ENCODE results near the gene DPP8. TPM values are rescaled to one million over a fixed set of nuclear protein-coding genes. Genes with fewer than 3 reads are reported as not detected.
A peak's percentile ranks its signal among the peaks of the same experiment; 100 is the strongest.
"Not testable (repeated sequence)": the region's sequence is repeated elsewhere in the genome, so short reads cannot be mapped to it uniquely, and the experiment has no call there.

The DPP8 gene
- total RNA-seq, 1 donor from 2014 or later = 47.0 TPM

DNA sequence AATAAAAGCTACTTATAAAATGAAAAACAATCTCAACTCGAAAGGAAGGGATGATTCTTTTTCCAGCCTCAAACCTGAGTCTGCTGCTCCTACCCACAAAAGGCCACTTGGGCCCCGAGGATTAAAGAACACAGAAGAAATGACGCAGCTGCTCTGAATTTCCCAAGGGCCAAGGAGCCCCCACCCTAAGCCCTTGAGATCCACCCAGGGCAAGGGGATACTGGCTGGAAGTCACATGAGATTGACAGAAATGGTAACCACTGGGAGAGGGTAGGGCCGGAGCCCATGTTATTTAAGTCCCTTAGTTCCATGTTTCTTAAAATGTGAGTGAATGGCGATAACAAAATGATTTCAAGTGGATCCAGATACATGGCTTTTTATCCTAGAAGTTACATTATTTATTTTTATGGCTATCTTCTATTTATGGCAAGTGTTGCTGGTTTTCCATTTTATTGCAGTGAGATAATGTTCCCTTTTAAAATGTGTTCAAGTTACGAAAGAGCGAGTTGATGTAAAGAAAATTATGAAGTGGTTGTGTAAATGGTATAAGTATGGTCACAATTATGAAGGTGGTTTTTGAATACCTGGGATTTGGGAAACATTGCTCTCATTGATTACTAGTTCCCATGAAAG, 111.6 kb downstream of the DPP8 start:
- DNase-seq (ENCODE audit: low read depth in 2 of 2) = no peak

GRCh38 chr15:65404186-65404872, 113.2 kb downstream of the DPP8 start:
- DNase-seq (ENCODE audit: low read depth in 2 of 2) = no peak

DNA sequence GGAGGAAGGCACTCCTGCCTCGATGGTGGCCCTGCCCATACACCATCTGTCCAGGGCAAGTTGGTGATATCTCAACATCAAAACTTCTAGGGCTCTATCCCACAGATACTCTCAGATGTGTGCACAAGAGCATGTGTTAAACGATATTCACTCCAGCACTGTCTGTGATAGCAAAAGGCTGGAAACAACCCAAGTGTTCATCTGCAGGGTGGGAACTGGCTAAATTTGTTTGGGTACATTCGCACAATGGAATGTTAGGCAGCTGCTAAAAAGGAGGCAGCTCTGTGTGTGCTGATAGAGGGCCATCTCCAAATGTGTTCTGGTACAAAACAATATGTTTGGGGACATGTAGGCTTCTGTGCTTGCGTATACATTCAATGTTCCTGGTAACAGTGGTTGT, 114.5 kb downstream of the DPP8 start:
- DNase-seq (ENCODE audit: low read depth in 2 of 2) = no peak

DNA sequence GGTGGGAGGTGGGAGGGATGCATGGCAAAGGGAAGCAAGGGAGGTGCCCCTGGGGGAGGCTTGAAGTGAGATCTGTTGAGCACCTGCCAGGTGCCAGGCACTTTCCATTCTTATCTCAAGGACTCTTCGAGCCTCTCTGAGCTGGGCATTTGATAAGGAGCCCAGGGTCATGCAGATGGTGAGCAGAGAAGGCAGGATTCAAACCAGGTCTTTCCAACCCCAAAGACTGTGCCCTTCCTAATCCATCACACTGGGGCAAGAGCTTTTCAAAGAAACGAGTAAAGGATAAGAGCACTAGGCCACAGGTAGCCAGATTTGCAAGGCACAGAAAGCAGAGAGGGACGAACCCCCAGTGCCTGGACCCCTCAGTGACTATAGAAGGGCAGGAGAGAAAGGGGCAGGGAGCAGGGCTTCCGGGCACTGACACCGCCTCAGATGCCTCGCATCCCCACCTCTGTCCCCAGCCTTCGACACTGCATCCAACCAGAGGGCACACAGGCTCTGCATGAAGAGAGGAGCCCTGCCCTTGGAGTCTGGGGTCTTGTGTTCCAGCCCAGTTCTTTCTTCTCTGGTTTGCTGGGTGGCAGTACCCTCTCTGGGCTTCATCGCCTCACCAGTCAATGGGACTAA, 115.8 kb downstream of the DPP8 start:
- no peak for DNase-seq (ENCODE audit: low read depth in 2 of 2)

GRCh38 chr15:65400760-65401610, 116.5 kb downstream of the DPP8 start:
- peak; percentile 58 to 68 for DNase-seq (ENCODE audit: low read depth in 2 of 2)

GRCh38 chr15:65399997-65400396, 117.5 kb downstream of the DPP8 start:
- DNase-seq (ENCODE audit: low read depth in 2 of 2) = no peak

DNA sequence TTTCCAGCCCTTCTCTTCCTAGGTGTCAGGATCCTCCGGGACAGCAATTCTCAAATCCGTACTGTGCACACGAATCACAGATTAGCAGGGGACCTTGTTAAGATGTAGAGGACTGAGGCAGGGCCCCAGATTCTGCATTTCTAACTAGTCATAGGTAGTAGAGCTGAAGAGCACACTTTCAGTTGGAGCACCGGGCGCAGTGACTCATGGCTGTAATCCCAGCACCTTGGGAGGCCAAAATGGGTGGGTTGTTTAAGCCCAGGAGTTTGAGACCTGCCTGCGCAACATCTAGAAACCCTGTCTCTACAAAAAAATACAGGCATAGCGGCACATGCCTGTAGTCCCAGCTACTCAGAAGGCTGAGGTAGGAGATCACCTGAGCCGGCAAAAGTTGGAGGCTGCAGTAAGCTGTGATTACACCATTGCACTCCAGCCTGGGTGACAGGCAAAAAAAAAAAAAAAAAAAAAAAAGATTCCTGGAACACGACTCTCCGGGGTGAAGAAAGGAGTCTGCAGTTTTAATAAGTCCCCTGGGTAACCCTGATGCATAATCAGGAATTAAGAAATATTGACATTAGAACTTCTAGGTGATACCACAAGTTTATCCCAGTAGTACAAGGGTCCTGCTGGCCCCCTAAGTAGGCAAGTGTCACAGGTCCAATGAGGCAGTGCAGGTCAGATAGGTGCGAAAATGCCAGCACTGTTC, 118.3 kb downstream of the DPP8 start:
- no peak for DNase-seq (ENCODE audit: low read depth in 2 of 2)

DNA sequence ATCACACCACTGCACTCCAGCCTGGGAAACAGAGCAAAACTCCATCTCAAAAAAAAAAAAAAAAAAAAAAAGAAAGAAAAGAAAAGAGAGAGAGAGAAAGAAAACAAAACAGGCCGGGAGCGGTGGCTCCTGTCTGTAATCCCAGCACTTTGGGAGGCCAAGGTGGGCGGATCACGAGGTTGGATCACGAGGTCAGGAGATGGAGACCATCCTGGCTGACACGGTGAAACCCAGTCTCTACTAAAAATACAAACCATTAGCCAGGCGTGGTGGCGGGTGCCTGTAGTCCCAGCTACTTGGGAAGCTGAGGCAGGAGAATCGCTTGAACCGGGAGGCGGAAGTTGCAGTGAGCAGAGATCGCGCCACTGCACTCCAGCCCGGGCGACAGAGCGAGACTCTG, 119.0 kb downstream of the DPP8 start:
- DNase-seq (ENCODE audit: low read depth in 2 of 2) = not testable (repeated sequence)

- no peak for DNase-seq (ENCODE audit: low read depth in 2 of 2)
Measured at GRCh38 chr15:65396965-65397317, 120.5 kb downstream of the DPP8 start.

GRCh38 chr15:65396283-65396964, 121.1 kb downstream of the DPP8 start:
- no peak for DNase-seq (ENCODE audit: low read depth in 2 of 2)

GRCh38 chr15:65395567-65396202, 121.8 kb downstream of the DPP8 start:
- DNase-seq (ENCODE audit: low read depth in 2 of 2) = no peak

DNA sequence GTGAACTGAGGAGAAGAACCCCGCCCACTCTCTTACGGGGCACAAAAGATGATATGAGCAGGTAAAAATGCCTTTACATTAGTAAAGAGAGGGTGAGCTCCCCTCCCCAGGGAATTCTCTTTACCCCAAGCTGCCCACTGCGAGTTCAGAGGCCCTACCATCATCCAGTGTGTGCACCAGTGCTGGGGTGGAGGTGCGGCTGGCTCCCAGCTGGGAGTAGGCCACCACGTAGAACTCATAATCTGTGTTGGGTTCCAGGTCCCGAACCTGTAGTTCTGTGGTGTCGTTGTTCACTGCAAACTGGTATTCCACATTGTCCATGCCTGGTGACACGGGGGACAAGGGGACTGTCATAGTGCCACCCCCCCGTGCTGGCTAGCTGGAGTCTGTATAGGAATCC, 122.6 kb downstream of the DPP8 start:
- DNase-seq (ENCODE audit: low read depth in 2 of 2) = no peak

DNA sequence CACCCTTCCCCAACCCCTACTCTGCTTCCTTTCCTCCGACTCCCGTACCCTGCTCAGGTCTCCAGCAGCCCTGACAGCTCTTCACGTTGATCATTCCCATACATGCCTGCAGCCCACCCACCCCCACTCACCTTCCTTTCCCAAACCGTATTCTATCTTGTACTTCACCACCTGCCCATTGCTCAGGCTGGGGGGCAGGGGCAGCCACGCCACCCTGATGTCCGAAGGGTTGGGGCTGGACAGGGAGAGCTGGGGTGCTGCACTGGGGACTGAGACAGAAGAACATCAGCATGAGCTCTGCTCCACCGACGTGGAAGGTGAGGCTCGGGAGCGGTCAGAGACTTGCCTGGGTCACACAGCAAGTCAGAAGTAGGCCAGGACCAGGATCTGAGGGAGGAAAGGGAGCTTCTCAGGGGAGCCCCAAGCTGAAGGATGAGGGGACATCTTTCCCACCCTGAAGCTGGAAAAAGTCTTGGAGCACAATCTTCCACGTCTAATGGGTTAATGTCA, 123.2 kb downstream of the DPP8 start:
- no peak for DNase-seq (ENCODE audit: low read depth in 2 of 2)

- DNase-seq (ENCODE audit: low read depth in 2 of 2) = no peak
Measured at GRCh38 chr15:65393557-65393956, 123.9 kb downstream of the DPP8 start.

GRCh38 chr15:65393091-65393490, 124.4 kb downstream of the DPP8 start:
- no peak for DNase-seq (ENCODE audit: low read depth in 2 of 2)

Other genes with a start within 250 kb of the DPP8 start
- 1.8 and 3.0 TPM in 2 replicates for gene PARP16, start 230.8 kb downstream of the DPP8 start, total RNA-seq
- gene RNU5A-1, start 221.6 kb downstream of the DPP8 start, total RNA-seq = not detected in 2 replicates
- not detected in 2 replicates for gene RNU5B-1, start 213.0 kb downstream of the DPP8 start, total RNA-seq
- 0.13 TPM in 1 of 2 replicates, not detected in the other for gene IGDCC3, start 139.7 kb downstream of the DPP8 start, total RNA-seq
- 0.13 TPM in 2 replicates for gene IGDCC4, start 94.7 kb downstream of the DPP8 start, total RNA-seq
- 84.3 and 108 TPM in 2 replicates for gene HACD3, start 12.8 kb upstream of the DPP8 start, total RNA-seq
- gene INTS14, start 93.4 kb upstream of the DPP8 start, total RNA-seq = 29.8 and 37.4 TPM in 2 replicates
- 21.5 and 24.3 TPM in 2 replicates for gene SLC24A1, start 104.2 kb upstream of the DPP8 start, total RNA-seq